Hypothalamus (tissue), 51 donors: Measurements from ENCODE around the gene ZNF618.

ENCODE experiments used
- DNase-seq, 51 donors: peaks; one replicate each; lab custom pipeline; 2025; lab: John Stamatoyannopoulos, UW

The ZNF618 gene

DNA sequence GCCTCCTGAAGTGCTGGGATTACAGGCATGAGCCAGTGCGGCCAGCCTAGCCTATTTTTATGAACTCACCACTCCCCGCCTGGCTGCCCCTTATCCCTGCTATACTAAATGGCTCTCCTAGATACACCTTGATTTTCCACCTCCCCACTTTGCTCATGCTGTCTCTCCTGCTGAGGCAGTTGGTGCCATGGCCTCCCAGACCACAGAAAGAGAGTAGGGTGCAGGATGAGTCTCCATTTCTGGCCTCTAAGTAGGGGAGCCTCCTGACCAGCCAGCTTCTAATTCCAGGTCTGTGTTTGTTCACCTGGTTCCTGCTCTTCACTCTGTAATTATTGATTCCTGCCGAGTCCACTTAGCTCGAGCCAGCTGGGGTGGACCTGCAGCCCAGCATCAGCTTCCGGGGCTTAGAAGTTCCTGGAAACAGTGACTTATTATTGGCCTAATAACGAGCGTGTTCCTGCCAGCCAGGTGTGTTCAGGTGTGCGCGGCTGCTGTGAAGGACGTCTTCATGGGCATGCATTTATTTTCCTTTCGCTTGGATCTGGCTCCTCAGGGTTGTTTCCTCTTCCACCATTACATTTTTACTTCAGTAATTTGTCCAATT, 34.0 kb downstream of the ZNF618 start:
- DNase-seq = no peak

DNA sequence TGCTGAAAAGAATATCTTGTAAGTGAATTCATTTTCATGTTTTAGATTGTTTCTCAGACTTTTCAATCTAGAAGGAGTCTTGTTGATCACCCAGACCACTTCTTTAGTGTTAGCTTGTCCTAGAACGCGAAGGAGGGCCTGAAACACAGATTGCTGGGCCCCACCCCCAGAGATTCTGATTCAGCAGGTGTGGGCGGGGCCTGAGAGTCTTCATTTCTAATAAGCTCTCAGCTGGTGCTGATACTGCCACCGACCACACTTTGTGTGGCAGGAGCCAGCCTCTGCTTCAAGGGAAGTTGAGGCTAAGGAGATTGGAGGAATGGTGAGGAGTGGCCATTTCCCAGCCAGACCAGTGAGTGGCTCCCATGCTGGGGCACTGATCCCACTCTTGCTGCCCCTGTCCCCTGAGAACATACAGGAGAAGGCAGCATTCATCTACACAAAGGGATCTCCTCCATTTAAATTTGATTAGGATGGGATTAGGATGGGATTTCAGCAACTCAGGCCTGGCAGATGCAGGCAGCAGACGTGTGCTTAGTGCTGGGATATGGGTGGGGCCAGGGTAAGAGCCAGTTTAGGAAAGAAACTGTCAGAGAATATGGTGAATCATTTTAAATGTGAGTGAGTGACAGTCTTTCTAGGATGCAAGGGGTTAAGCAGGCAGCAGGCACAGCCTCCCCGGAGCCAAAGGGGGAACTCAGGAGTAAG, 35.9 kb downstream of the ZNF618 start:
- no peak for DNase-seq

DNA sequence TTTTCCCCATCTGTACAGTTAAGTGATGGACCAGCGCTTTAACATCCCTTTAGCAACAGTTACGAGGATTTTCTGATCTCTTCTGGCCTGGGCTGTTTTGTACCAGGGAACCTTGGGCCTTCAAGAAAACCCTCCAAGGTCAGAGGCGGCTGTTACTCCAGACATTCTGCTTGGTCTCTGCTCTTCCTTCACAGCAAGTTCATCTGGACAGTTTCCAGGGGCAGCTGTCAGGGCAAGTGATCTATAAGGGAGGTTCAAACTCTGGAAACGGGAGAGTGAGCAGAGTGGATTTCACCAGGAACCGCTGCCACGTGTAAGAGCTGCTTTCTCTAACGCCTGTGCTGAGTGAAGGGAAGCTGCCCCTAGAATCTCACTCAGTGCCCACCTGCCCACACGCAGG, 36.7 kb downstream of the ZNF618 start:
- no peak for DNase-seq

DNA sequence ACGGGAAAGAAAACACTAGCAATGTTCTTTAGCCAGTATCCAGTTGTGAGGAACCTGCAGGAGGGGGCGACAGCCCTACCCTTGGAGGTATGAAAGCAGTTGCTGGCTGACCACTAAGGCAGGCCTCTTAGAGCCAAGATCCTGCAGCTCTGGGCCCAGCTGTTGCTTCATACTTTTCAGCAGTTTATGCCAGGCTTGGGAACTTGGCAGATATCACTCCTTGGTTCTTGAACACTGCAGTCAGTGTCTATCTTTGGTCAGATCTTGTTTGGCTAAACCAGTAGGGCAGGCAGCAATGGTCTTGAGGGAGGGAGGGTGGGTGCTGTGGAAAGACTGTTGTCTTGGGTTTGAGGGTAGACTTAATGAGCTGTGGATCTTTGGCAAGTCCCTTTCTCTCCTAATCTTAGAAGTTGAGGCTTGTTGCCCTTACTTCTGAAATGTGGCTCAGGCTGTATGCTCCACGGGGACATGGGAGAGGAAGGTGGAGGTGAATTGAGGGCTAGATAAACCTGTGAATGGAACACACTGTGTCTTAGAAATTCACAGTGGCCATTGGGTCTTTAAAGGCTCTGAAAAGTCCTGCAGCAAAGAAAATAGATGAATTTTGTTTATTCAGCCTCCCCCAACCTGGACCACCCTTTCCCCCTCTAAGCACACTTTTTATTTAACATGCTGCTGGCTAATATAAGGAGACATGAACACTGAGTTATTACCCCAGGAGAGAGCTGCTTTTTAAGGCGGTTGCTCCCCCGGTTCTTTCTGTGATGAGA, 37.5 kb downstream of the ZNF618 start:
- peak in 1 of 51 donors; percentile 11 for DNase-seq

DNA sequence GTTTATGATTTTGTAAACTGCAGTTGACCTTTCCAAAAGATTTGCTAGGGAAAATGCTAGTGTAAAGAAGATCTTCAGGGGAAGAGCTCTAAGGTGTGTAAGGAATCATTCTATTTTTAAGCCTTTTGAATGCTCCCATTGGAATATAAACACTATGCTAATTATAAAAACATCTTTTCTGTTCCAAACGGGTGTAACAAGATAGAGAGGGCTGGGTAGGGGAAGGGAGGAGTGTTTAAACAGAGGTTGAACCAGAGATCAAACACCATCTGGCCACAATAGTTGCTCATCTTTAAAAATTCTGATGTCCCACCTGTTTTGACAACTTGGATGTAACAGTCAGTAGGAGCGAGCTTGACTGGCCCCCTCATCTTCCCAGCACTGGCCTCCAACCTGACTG, 38.4 kb downstream of the ZNF618 start:
- DNase-seq = no peak

DNA sequence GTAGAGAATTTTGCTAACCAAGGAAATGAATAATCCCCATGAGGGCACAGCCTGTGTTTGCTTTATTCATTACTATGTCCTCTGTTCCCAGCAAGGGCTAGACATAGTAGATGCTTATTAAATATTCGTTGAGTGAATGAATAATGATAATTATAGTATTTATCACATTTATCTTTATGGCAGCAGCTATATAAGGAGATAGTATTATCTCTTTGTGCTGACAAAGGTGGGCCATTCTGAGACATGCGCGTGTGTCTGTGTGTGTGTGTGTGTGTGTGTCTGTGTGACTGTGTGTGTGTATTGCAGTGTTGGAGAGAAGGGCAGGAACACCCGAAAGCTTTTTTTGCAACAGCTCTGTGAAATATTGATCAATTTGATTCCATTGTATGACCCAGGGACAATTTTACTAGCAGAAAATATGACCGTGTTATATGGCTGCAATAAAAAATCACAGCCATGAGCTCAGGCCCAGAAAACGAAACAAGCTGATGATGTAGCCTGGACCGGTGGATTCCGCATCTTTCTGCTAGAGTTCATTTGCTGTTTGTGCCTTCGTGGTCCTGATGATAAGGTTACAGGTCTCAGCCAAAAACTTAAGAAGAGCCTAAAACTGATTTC, 39.8 kb downstream of the ZNF618 start:
- DNase-seq = no peak

DNA sequence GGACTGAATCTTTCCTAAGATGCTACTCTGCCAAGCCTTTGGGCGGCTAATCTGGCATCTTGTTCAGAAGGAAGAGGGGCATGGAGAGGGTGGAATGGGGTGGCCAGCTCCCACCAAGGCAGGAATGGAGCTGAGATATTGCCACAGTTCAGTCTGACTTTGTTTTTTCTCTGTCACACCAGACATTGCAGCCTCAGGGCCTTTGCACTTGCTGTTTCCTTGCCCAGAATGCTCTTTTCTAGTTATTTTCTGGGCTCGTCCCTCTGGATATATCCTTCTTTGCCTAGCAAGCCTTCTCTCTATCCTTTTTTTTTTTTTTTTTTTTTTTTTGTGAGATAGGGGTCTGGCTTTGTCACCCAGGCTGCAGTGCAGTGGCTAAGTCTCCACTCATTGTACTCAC, 40.8 kb downstream of the ZNF618 start:
- no peak for DNase-seq

DNA sequence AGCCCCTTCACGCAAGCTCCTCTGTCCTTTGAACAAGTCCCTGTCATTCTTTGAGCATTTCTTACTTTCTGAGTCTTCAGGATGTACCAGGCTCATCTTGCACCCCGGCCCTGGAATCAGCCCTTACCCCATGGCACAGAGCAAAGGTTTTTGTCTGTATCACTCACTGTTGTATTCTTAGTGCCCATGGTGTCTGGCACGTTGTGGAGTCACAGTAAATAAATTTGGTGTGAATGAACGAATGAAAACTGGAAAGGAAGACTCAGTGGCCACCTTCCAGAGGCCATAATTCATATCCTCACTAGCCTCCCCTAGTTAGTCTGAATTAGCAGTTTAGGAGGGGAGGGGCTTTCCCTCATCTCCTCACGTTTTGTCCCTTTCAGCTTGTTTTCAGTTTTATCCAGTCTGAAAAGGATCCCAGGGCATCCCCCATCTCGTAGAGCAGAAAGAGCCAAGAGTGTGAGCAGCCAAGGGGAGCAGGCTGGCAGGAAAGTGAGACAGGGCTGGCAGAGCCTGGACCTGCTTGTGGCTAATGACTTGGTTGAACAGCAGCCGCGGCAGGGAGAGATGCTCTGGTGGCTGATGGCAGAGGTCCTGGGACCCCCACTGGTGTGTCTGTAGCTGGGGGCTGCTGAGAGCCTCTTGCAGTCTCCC, 42.7 kb downstream of the ZNF618 start:
- DNase-seq = peak in 9 of 51 donors; percentile 4 to 32 (median 17)

DNA sequence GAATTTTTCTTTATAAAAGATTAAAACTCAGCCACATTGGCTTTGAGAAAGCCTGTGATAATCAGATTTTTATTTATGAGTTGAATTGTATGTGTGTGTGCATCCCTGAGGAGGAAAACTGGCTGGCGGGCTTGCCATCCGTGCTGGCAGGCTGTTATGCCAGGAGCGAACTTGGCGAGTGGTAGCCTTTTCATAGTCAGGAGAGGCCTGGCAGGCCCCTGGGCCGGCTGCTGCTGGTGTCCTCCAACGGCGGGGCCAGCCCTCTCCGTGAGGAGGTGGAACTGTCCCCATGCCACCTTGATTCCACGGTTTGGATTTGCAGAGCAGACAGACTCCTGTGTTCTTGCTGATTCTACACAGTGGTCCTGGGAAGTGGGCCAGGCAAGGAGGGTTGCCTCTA, 43.3 kb downstream of the ZNF618 start:
- peak in 7 of 51 donors; percentile 8 to 24 (median 16) for DNase-seq

DNA sequence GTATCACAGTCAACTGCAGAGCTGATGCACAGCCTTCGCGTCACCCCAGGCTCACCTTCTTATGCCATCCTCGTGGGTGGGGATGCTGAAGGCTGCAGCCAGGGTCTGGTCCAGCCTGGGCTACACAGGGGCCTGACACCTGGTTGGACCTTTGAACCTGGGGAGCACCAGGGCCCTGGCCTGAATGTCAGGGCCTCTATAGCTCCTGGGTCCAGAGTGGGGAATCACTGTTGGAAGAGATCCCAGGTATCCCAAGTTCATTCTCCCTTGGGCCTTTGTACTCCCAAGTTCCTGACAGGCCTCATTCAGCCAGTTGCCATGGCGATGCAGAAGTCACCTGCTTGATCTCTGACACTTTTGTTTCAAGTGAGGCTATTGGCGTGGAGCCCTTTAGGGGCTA, 43.8 kb downstream of the ZNF618 start:
- DNase-seq = no peak

DNA sequence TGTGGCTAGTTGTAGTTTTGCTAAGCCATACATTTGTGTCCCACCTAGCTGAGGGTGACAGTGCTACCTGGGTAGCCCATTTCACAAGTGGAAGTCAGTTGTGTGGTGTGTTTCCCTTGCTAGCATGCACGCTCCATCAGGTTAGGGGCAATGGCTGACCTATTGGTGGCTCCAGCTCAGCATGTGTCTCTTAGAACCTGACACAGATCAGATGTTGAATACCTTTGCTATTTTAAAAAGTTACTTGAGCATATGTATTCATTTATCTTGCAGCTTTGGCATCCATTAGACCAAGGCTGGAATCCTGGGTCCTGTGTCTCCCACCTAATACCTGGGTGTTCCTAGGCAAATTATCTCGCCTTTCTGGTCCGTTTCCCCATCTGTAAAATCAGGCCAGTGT, 44.8 kb downstream of the ZNF618 start:
- DNase-seq = no peak

DNA sequence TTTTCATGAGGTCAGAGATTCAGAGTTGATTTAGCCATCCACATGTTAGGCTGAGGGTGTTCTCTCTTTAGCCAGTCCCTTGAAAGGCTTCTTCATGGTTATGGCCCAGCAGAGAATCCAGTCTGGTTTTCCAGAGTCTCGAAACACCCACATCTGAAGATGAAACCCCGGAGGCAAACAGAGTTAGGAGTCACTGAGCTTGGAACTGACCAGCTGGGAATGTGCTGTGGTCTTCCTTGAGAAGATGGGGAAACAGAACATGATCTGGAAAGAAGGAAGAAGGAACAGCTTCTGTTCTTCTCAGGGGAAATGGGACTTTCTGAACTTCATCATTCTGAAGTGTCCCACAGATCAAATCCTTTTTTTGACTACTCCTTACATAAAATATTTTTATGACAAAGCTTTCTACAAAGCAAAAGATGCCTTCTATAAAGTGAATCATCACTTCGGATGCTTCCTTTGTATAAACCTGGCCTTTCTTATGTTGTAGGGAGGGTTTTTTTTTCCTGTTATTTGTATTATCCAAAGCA, 45.4 kb downstream of the ZNF618 start:
- no peak for DNase-seq

DNA sequence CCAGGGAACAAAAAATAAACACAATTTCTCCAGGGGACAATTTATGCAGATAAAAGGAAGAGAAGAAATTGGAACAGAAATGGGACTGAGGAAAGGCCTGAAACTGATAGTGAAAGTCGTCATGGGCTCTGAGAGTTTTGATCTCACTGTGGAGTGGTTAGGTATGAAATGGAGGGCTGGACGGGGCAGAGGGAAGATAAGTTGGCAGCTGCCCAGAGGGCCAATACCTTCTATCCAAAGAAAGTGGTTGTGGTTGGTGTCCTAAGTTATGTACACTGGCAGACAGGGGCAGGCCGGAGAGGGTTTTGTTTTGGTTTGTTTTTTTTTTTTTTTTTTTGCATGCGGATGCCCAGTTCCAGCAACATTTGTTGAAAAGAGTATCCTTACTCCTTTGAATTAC, 46.1 kb downstream of the ZNF618 start:
- no peak for DNase-seq

DNA sequence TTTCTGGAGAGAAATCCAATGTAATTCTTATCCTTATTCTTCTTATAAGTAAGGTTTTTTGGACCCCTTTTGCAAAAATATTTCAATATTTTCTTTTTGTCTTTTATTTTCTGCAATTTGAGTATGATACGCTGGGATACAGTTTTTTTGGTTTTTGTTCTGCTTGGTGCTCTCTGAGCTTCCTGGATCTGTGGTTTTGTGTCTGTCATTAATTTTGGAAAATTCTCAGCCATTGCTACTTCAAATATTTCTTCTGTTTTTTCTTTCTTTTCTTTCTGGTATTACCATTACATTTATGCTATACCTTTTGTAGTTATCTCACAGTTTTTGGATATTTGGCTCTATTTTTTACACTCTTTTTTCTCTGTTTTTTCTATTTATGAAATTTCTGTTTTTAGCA, 50.1 kb downstream of the ZNF618 start:
- no peak for DNase-seq

DNA sequence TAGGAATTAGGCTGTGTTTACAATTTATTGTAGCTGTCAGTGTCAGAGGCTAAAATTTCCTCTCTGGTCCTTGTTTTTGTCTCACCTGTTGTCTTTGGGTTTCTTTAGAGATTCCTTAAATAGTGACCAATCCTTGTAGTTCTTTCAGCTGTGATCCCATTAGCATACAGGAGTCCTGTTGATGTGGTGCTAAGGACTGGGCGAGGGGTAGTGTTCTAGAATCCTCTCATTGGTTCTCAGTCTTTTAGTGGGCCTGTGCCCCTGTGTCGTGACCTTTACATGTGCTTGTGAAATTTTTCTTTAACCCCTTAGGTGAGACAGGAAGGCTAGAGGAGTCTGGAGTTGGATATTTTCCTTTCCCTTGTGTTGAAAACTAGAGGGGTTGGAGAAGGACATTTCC, 51.2 kb downstream of the ZNF618 start:
- no peak for DNase-seq

DNA sequence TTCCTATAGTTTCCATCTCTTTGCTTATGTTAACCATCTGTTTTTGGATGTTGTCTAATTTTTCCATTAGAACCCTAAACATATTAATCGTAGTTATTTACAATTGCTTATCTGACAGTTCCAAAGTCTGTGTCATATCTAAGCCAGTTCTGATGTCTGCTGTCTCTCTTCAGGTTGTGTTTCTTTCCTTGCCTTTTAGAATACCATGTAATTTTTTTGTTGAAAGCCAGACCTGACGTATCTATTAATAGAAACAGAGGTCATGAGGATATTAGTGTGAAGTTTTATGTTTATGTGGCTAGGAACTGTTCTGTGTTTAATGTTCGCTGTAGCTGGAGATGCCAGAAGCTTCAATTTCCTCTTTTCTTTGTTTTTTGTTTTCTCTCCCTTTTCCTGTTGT, 52.2 kb downstream of the ZNF618 start:
- DNase-seq = no peak

DNA sequence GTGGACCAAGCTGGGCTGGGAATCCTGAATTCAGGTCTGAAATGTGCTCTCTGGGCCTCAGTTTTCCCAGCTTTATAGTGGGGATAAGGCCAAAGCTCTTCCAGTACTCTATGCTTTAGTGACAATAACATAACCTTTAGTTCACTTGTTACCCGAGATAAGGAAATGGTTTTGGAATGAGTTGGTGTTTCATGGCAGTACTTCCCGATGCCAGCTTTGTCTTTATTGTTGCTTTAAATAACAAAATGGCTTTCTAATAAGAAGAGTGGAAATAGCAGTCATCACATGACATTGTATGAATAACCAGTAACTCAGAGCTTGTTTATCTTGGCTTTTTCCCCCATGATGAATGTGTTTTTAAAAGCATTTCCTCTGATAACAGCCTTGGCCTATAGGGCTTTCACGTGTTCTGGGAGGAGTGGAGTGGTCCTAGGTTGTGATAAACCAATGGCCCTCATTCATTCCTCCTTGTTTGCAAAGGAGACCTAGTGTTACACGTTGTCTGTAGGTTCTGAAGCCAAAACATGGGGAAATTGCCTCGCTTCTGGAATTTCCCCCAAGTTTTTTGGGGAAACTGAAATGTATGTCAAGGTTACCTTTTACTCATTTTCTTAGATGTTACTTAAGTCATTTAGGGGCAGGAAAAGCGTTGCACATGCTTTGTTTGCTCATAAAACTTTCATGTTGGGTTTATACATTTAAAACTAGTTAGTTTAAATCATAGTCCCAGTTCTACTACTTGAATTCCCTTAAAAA, 53.7 kb downstream of the ZNF618 start:
- no peak for DNase-seq

DNA sequence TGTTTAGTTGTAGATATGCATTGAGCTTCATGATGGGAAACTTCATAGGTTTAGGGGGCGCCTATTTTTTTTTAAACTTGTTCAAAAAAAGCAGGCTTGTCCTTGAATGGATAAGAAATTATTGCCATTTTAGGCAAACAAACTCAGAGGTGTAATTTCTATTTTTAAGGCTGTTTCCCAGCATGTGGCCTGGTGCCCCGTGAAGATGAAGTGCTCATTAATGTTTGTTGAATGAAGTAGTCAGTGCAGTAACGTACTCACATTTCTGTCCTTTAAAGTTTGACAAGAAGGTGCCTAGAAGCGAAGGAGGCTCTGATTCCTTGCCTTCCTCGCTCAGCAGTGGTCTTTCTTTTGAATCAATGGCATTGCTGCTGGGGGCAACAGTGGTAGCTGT, 54.3 kb downstream of the ZNF618 start:
- DNase-seq = no peak

DNA sequence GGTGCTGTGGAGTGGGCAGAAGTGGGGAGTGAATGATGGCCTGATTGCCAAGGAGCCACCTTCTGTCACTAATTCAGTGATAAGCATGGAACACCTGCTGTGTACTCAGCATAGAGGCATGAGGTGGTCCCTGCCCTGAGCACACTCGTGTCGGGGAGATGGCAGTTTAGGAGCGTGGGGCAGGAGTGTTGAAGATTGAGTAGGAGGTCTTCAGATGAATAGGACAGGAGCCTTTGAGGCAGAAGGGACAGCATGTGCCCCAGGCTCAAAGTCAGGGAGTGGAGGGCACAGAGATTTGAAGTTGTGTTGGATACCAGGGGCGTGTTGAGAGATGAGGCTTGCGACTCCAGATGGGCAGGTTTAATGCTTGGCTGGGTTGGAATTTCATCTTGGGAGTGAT, 55.0 kb downstream of the ZNF618 start:
- no peak for DNase-seq

DNA sequence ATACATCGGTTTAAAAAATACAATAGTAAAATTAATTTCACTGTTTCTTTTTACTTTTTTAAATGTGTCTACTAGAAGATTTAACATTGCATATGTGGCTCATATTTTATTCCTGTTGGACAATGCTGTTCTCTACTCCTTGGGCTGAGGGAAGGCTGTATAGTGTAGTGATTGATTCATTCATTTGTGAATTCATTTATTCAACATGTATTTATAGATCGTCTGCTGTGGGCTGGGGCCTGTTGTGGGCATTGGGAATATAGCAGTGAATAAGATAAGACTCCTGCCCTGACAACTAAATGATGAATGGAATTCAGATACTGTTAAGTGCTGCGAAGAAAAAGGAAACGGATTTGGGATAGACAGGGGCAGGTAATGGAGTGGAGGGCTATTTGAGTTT, 55.7 kb downstream of the ZNF618 start:
- DNase-seq = no peak
